SKM-1 (cell line): Measurements from ENCODE around the gene SCLY.

Source experiments
- DNase-seq: peaks from one replicate; lab custom pipeline; 2025; ENCODE audit not compliant: unreplicated experiment; lab: John Stamatoyannopoulos, UW

SCLY gene

GRCh38 chr2:238136820-238137537, 76.2 kb downstream of the SCLY start:
- DNase-seq, result no peak

GRCh38 chr2:238137885-238138284, 77.1 kb downstream of the SCLY start:
- no peak for DNase-seq

- DNase-seq, result no peak
Measured at GRCh38 chr2:238138331-238139195, 77.8 kb downstream of the SCLY start, which contains the start of gene KLHL30. TSS of gene KLHL30 (plus strand) at chr2:238138668. CDS start at chr2:238140755, 2,087 bp downstream.

- DNase-seq, result no peak
Measured at GRCh38 chr2:238139196-238140039, 78.6 kb downstream of the SCLY start.

- no peak for DNase-seq
Measured at GRCh38 chr2:238140040-238140439, 79.2 kb downstream of the SCLY start.

- no peak for DNase-seq
Measured at GRCh38 chr2:238140721-238141540, 80.1 kb downstream of the SCLY start.

GRCh38 chr2:238141541-238142318, 80.9 kb downstream of the SCLY start:
- DNase-seq, result no peak

GRCh38 chr2:238142382-238143205, 81.8 kb downstream of the SCLY start:
- DNase-seq, result no peak

- DNase-seq, result no peak
Measured at GRCh38 chr2:238143239-238143951, 82.6 kb downstream of the SCLY start.

GRCh38 chr2:238144262-238144661, 83.5 kb downstream of the SCLY start:
- DNase-seq, result no peak

- DNase-seq, result no peak
Measured at GRCh38 chr2:238145046-238145445, 84.2 kb downstream of the SCLY start.

- DNase-seq, result no peak
Measured at GRCh38 chr2:238145851-238146250, 85.0 kb downstream of the SCLY start.

- DNase-seq, result no peak
Measured at GRCh38 chr2:238146884-238147544, 86.2 kb downstream of the SCLY start.

- DNase-seq, result no peak
Measured at GRCh38 chr2:238148981-238149380, 88.2 kb downstream of the SCLY start.
